NCI-H2107 treated with DMSO at 0.1 percent for 48 hours (cell line): Measurements from ENCODE around the gene BEND5.

Source experiments
- DNase-seq: peaks from one replicate; lab custom pipeline; 2025; ENCODE audit not compliant: unreplicated experiment; lab: John Stamatoyannopoulos, UW

BEND5 gene, protein sequence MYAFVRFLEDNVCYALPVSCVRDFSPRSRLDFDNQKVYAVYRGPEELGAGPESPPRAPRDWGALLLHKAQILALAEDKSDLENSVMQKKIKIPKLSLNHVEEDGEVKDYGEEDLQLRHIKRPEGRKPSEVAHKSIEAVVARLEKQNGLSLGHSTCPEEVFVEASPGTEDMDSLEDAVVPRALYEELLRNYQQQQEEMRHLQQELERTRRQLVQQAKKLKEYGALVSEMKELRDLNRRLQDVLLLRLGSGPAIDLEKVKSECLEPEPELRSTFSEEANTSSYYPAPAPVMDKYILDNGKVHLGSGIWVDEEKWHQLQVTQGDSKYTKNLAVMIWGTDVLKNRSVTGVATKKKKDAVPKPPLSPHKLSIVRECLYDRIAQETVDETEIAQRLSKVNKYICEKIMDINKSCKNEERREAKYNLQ

GRCh38 chr1:48776393-48777218, at the start of gene BEND5:
Gene BEND5, minus strand, starts transcription at chr1:48776891. Its CDS starts 60 bp downstream, at chr1:48776831.
- DNase-seq, result peak; percentile 79

DNA sequence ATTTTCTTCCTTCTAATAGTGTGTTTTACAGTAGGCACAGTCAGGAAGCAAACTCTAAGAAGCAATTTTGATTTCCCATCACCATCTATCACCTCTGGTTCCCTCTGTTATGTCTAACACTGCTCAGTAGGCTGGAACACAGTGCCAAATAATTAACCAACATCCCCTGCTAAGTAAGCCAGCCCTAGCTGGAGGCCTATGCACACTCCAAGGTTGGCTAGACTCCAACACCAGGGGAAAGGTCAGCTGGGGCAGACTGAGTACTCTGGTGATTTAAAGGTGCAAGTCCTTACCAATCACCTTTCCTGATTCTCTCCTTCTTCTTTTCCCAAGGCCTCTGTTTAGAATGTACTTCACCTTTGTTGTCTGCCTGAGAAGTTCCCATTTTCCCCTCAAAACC, 46.5 kb upstream of the BEND5 start:
- peak; percentile 33 for DNase-seq

- DNase-seq, result no peak
These were observed 43.8 kb upstream of the BEND5 start for GRCh38 chr1:48820491-48820890.

DNA sequence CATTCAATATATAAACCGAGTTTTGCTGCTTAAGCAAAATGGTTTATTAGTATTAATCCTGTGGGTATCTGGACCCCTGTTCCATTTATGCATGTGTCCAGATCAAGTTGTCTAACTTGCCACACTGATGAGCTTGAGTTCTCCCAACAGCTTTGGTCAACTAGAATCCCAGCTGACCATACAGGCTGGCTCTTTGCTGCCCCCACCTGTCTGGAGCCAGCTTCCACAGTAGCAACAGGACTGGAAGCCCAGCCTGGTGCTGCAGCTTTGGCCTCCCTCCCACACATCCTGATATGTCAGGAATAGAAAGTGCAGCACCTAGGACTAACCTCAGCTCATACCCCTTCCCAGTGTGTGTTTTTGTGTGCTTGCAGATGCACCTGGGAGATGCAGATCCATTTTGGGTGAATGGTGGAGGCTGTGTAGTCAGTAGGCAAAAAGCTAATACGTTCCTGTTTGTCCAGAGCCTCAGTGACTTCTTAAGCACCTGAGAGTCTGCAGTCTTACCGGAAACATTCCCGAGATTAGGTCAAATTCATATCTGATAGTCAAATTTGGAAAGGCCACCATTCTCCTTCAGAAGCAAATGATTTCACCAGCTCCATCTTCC, 40.9 kb upstream of the BEND5 start:
- DNase-seq, result peak; percentile 26

GRCh38 chr1:48810740-48811139, 34.0 kb upstream of the BEND5 start:
- no peak for DNase-seq

GRCh38 chr1:48808496-48808895, 31.8 kb upstream of the BEND5 start:
- no peak for DNase-seq

DNA sequence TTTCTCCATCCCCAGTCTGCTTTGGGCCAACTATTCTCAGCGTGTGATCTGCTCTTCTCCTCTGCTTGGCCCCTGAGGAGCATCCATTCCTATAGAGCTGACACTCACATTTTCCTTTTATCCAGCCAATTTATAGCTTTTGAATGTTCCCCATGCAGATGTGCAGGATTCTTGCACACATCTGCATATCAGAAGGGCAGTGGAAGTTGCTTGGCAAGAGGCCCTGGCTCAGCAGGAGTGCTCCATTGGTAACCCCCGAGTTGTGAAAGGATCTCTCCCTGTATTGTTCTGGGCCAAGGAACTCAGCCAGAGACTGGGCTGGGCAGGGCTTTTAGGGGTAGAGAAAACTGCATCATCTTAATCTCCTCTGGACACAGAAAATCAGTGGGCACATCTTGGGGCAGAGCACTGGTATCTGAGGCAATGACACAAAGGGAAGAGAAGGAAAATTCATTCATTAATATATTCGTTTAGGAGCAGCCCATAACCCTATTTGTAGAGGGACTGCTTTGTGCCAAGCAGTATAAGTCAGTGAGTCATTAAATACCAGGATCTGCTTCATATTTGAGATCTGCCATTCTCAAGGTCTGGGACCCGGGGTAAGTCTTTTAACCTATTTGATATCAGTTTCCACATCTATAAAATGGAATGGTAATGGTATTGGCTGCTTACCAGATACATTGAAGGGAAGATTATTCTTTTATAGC, 31.0 kb upstream of the BEND5 start:
- DNase-seq, result no peak

DNA sequence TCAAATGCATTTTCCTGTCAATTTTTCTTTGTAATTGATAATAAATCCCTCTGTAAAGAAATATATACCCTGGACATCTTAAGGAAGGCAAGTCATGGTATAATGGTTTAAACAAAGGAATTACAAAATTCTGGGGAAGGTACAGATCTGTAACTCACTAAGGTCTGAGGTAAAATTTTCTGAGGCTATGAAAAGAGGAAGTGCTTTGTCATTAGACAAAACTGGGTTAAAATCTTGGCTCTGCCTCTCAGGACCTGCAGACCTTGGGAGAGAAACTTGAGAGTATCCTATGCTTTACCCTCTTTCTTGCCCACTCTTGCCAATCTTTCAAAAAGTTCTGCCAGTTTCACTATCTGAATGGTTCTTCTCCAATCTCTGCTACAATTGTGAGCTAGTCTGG, 26.8 kb upstream of the BEND5 start:
- DNase-seq, result no peak

- no peak for DNase-seq
These were observed 18.1 kb upstream of the BEND5 start for GRCh38 chr1:48794816-48795215.

- DNase-seq, result no peak
These were observed 17.2 kb upstream of the BEND5 start for GRCh38 chr1:48793863-48794262.

DNA sequence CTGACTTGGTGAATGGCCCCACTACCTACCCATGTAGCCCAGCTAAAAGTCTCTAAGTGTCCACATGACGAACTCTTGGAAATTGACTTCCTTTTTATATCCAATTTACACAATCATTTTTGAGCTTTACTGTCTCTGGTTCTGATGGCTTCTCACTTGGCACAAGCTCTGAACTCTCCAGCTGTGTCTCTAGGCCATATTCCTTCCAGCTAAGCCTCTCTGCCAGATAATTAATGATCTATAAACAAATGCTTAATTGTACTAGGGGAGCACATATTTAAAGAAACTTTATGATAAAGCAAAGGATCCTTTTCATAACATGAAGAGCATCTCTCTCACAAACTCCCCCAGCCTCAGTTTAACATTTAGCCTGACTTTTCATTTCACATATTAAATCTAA, 16.3 kb upstream of the BEND5 start:
- DNase-seq, result no peak

- DNase-seq, result no peak
These were observed 13.7 kb upstream of the BEND5 start for GRCh38 chr1:48790397-48790796.

DNA sequence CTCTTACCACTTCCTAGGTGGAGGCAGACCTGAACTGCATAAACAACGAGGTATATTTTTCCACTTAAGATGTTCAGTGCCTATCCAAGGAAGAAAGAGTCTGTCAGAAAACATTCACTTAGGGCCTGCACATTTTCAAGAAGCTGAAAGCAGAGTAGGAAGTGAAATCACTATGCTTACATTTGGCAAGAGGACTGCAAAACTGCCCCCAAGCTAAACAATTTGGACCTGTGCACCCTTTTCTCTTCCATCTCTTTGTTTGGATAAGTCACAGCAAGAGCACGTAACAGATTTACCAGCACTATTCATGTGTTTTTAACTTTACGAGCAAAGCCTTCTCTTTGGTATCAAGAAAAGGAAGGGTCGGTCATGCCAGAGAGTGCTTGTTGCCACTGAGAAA, 13.2 kb upstream of the BEND5 start:
- no peak for DNase-seq

DNA sequence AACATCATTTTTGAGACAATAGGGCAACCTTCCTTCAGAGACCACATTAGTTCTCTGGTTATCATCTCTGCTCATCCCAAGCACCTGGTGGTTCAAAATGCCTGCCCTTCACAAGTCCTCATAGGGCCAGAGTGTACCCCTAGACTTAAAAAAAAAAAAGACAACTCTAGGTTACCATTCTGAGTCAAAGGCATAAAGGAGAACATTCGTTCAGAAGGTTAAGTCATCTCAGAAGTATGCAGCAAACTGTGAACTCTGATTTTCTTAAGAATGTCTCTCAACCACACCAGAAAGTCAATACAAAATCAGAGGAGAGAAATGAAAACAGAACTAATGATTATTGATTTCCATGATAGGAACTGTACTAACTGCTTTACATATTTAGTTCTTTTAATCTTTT, 9.2 kb upstream of the BEND5 start:
- no peak for DNase-seq

GRCh38 chr1:48784301-48784700, 7.6 kb upstream of the BEND5 start:
- DNase-seq, result peak; percentile 34

DNA sequence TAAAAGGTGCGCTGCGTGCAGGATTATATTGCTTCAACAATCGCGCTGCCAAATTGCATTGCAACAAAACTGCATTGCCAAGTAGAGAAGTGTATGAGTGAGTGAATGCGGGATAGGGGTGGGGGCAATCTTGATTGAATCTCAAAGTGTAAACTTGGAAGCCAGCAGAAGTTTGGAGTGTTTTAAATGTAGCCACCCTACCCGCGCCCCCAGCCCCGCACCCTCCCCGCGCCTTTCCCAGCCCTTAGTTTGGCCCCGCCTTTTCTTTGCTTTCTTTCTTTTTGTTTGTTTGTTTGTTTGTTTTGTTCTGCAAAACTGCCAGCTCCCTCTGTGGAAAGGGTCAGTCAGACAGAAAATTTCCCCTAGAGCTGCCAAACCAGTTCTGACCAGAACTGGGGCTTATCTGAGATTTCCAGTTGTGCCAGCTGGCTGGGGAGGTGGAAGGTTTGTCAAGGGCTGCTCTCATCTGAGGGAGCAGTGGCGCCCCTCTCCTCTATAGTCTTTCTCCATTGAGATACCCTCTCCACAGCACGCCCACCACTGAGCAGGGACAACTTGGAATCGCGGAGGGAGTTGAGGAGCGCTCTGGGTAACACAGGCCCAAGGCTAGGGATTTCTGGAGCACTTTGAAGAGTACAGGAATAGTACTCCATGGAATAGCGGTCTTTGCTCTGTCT, 666 bp upstream of the BEND5 start:
- DNase-seq, result no peak

GRCh38 chr1:48775831-48776392, 779 bp downstream of the BEND5 start:
- DNase-seq, result no peak

GRCh38 chr1:48773133-48773532, 3.6 kb downstream of the BEND5 start:
- DNase-seq, result no peak

DNA sequence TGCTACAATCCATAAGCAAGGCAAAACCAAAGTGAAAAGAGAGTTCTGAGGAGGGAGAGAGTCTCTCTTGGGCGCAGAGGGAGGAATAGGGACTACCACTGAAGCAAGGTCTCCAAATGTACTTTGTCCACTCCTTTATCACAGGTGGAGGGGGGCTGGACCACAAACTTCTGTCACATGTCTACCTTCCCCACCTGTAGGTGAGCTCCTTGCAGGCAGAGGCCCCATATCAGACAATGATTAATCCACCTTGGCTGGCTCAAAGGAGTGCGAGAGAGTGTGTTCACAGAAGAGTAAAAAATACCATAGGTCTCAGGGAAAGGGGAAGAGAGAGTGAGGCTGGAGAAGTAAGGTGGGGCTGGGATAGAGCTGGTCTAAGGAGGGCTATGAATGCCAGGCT, 4.5 kb downstream of the BEND5 start:
- no peak for DNase-seq

GRCh38 chr1:48771561-48771960, 5.1 kb downstream of the BEND5 start:
- no peak for DNase-seq
